H1 (cell line): ENCODE results near the gene BOLA3. TPM values are rescaled to one million over a fixed set of nuclear protein-coding genes. Genes with fewer than 3 reads are reported as not detected.

ENCODE experiments used
- CTCF ChIA-PET: fragments of 300-600 bp; sonication (Branson Sonifier 250); formaldehyde crosslinking; loops from one replicate; lab custom pipeline; 2021; ENCODE audit not compliant: partially characterized antibody; lab: Charles Lee
- POLR2A ChIA-PET: fragments of 300-600 bp; sonication (Branson Sonifier 250); formaldehyde crosslinking; loops from one replicate; lab custom pipeline; 2021; ENCODE audit warnings: inconsistent platforms; ENCODE audit not compliant: partially characterized antibody; lab: Charles Lee
- DNase-seq, 2 experiments: peaks; one replicate each; pipeline versions ENCODE4 v3.0.0 to v3.0.0-alpha.2; 2010 to 2022; ENCODE audit warnings: low spot score in 2 of 2, low read depth in 1 of 2, mixed read lengths in 1 of 2
- FAIRE-seq: peaks from 2 replicates; lab custom pipeline; 2011; peaks lifted over from hg19 to GRCh38; lab: Jason Lieb, UNC
- H2AFZ ChIP-seq: 2 replicates; pipeline ENCODE4 v1.8.1; 2012; ENCODE audit warnings: low read length, inconsistent platforms
- H2AK5ac ChIP-seq: 2 replicates; pipeline ENCODE4 v1.6.1; 2013; ENCODE audit warnings: low read depth, low read length
- H2BK120ac ChIP-seq: replicated peaks from 2 replicates; pipeline ENCODE3; 2013; ENCODE audit warnings: low read depth, low read length, inconsistent platforms
- H2BK12ac ChIP-seq: 2 replicates; pipeline ENCODE4 v1.6.1; 2013; ENCODE audit warnings: low read depth, low read length
- H2BK15ac ChIP-seq: 2 replicates; pipeline ENCODE4 v1.6.1; 2013; ENCODE audit warnings: low read length
- H2BK20ac ChIP-seq: 2 replicates; pipeline ENCODE4 v1.6.1; 2013; ENCODE audit warnings: low read length
- H2BK5ac ChIP-seq: 2 replicates; pipeline ENCODE4 v1.6.1; 2013; ENCODE audit warnings: low read depth, low read length
- H3K14ac ChIP-seq: 2 replicates; pipeline ENCODE4 v1.6.1; 2013; ENCODE audit warnings: inconsistent platforms; ENCODE audit not compliant: insufficient read length
- H3K18ac ChIP-seq: 2 replicates; pipeline ENCODE4 v1.6.1; 2013; ENCODE audit warnings: low read length; ENCODE audit errors: extremely low read depth
- H3K23ac ChIP-seq: 2 replicates; pipeline ENCODE4 v1.6.1; 2013; ENCODE audit warnings: inconsistent platforms; ENCODE audit not compliant: insufficient read length
- H3K23me2 ChIP-seq: 2 replicates; pipeline ENCODE4 v1.6.1; 2013; ENCODE audit warnings: low read depth, low read length
- H3K27ac ChIP-seq: 2 replicates; pipeline ENCODE4 v1.6.1; 2011; ENCODE audit warnings: low read depth, low read length, inconsistent platforms
- H3K27me3 ChIP-seq, 4 experiments: replicated peaks in 1 of 4; 1 replicate in 1 of 4; 2 replicates in 3 of 4; pipeline versions ENCODE4 v1.6.1 to v1.8.1; 2011 to 2013; ENCODE audit warnings: low read length in 3 of 4, mild to moderate bottlenecking in 3 of 4, inconsistent platforms in 2 of 4, mixed read lengths in 2 of 4, moderate library complexity in 1 of 4; ENCODE audit not compliant: control insufficient read depth in 3 of 4, insufficient read depth in 3 of 4; ENCODE audit errors: extremely low read depth in 1 of 4
- H3K36me3 ChIP-seq, 4 experiments: 2 replicates each; pipeline versions ENCODE4 v1.6.1 to v1.8.1; 2011 to 2013; ENCODE audit warnings: mild to moderate bottlenecking in 4 of 4, low read length in 3 of 4, moderate library complexity in 2 of 4, control low read depth in 1 of 4, inconsistent platforms in 1 of 4; ENCODE audit not compliant: insufficient read depth in 4 of 4, control insufficient read depth in 2 of 4
- H3K4ac ChIP-seq: replicated peaks from 2 replicates; pipeline ENCODE3; 2013; ENCODE audit warnings: low read length, low read depth, mixed read lengths, inconsistent platforms; ENCODE audit not compliant: insufficient read length
- H3K4me1 ChIP-seq, 4 experiments: replicated peaks in 1 of 4; 1 replicate in 1 of 4; 2 replicates in 3 of 4; pipeline versions ENCODE4 v1.6.1 to v1.8.1; 2011 to 2013; ENCODE audit warnings: low read length in 3 of 4, inconsistent platforms in 2 of 4, mixed read lengths in 1 of 4; ENCODE audit not compliant: insufficient read depth in 4 of 4, control insufficient read depth in 3 of 4
- H3K4me2 ChIP-seq, 2 experiments: 2 replicates each; pipeline versions ENCODE4 v1.6.1 to v1.8.1; 2011 to 2013; ENCODE audit warnings: low read depth in 2 of 2, low read length in 2 of 2, control low read depth in 1 of 2, inconsistent platforms in 1 of 2, mild to moderate bottlenecking in 1 of 2; ENCODE audit not compliant: insufficient read depth in 1 of 2
- H3K4me3 ChIP-seq, 4 experiments: fragments of 200-600, 300-600 bp in 1 of 4; sonication (generic), shearing (Covaris generic), sonication (Bioruptor Twin) in 1 of 4; 2 replicates each; pipeline versions ENCODE4 v1.5.1 to v1.8.1; 2011 to 2016; ENCODE audit warnings: low read length in 4 of 4, low read depth in 3 of 4, control low read depth in 2 of 4, inconsistent platforms in 2 of 4, mild to moderate bottlenecking in 2 of 4, mixed read lengths in 1 of 4, moderate library complexity in 1 of 4; ENCODE audit not compliant: insufficient read depth in 2 of 4; ENCODE audit errors: extremely low read depth in 1 of 4
- H3K56ac ChIP-seq: replicated peaks from 2 replicates; pipeline ENCODE3; 2013; ENCODE audit warnings: low read depth, mild to moderate bottlenecking, mixed read lengths, low read length, inconsistent platforms; ENCODE audit not compliant: insufficient read length
- H3K79me1 ChIP-seq: 2 replicates; pipeline ENCODE4 v1.6.1; 2013; ENCODE audit warnings: low read depth, low read length, control low read depth
- H3K79me2 ChIP-seq, 2 experiments: 2 replicates each; pipeline versions ENCODE4 v1.6.1 to v1.8.1; 2012 to 2013; ENCODE audit warnings: low read length in 2 of 2, mild to moderate bottlenecking in 2 of 2, inconsistent platforms in 1 of 2; ENCODE audit not compliant: insufficient read depth in 2 of 2, control insufficient read depth in 1 of 2
- H3K9ac ChIP-seq, 4 experiments: replicated peaks in 1 of 4; 1 replicate in 1 of 4; 2 replicates in 3 of 4; pipeline versions ENCODE4 v1.6.1 to v1.8.1; 2011 to 2013; ENCODE audit warnings: low read depth in 3 of 4, low read length in 3 of 4, control low read depth in 2 of 4, mild to moderate bottlenecking in 2 of 4, moderate library complexity in 2 of 4, inconsistent platforms in 1 of 4; ENCODE audit errors: extremely low read depth in 1 of 4
- H3K9me3 ChIP-seq, 2 experiments: 2 replicates each; pipeline versions ENCODE4 v1.6.1 to v1.8.1; 2012 to 2013; ENCODE audit warnings: mild to moderate bottlenecking in 2 of 2, moderate library complexity in 2 of 2, control low read depth in 1 of 2, inconsistent platforms in 1 of 2, low read depth in 1 of 2, low read length in 1 of 2, mixed read lengths in 1 of 2; ENCODE audit not compliant: insufficient read depth in 2 of 2
- H4K20me1 ChIP-seq, 2 experiments: replicated peaks in 1 of 2; 2 replicates each; pipeline versions ENCODE3 to v1.8.1; 2011 to 2013; ENCODE audit warnings: inconsistent platforms in 2 of 2, low read length in 2 of 2, mild to moderate bottlenecking in 1 of 2; ENCODE audit not compliant: insufficient read depth in 2 of 2, control insufficient read depth in 1 of 2
- H4K5ac ChIP-seq: 2 replicates; pipeline ENCODE4 v1.6.1; 2013; ENCODE audit warnings: low read length, low read depth, mixed read lengths, inconsistent platforms; ENCODE audit not compliant: insufficient read length
- H4K8ac ChIP-seq: 2 replicates; pipeline ENCODE4 v1.8.0; 2013; ENCODE audit warnings: mild to moderate bottlenecking, moderate library complexity, low read length, inconsistent platforms; ENCODE audit not compliant: insufficient read depth; ENCODE audit errors: extremely low read depth
- H4K91ac ChIP-seq: replicated peaks from 2 replicates; pipeline ENCODE3; 2013; ENCODE audit warnings: low read length, mixed read lengths, inconsistent platforms; ENCODE audit not compliant: insufficient read length
- CBX8 ChIP-seq: fragments of 300-800, 300-1000 bp; sonication (generic); IDR thresholded peaks from 2 replicates; pipeline ENCODE4 v1.7.1; 2016; ENCODE audit warnings: low read depth, low read length, borderline replicate concordance
- CHD2 ChIP-seq: IDR thresholded peaks from 2 replicates; pipeline ENCODE4 v1.6.1; 2012; ENCODE audit warnings: low read length, improper control_type of control experiment
- CREB1 ChIP-seq: IDR thresholded peaks from 2 replicates; pipeline ENCODE4 v1.6.1; 2012; ENCODE audit warnings: inconsistent platforms
- EP300 ChIP-seq, 2 experiments: IDR thresholded peaks; 1 replicate in 1 of 2; 2 replicates in 1 of 2; pipeline ENCODE4 v1.6.1; 2011 to 2012; ENCODE audit warnings: low read depth in 2 of 2, low read length in 2 of 2, mild to moderate bottlenecking in 2 of 2, borderline replicate concordance in 1 of 2, inconsistent platforms in 1 of 2, moderate library complexity in 1 of 2
- HDAC2 ChIP-seq, 2 experiments: fragments of 300-600 bp in 1 of 2; sonication (generic) in 1 of 2; IDR thresholded peaks; 2 replicates each; pipeline ENCODE4 v1.6.1; 2011 to 2012; ENCODE audit warnings: low read depth in 2 of 2, low read length in 2 of 2, mild to moderate bottlenecking in 2 of 2, moderate library complexity in 2 of 2, borderline replicate concordance in 1 of 2, inconsistent platforms in 1 of 2
- JUND ChIP-seq: IDR thresholded peaks from 2 replicates; pipeline ENCODE4 v1.6.1; 2011; ENCODE audit warnings: mild to moderate bottlenecking, improper control_type of control experiment, low read length
- POU5F1 ChIP-seq: IDR thresholded peaks from 2 replicates; pipeline ENCODE4 v1.6.1; 2011; ENCODE audit warnings: low read depth, mild to moderate bottlenecking, low read length, moderate library complexity
- RAD21 ChIP-seq, 2 experiments: IDR thresholded peaks in 1 of 2; conservative IDR thresholded peaks in 1 of 2; 2 replicates each; pipeline ENCODE4 v1.6.1; 2011; ENCODE audit warnings: low read depth in 2 of 2, low read length in 2 of 2, improper control_type of control experiment in 1 of 2, inconsistent platforms in 1 of 2, mild to moderate bottlenecking in 1 of 2, moderate library complexity in 1 of 2
- RFX5 ChIP-seq: IDR thresholded peaks from 2 replicates; pipeline ENCODE4 v1.6.1; 2011; ENCODE audit warnings: low read depth, low read length, improper control_type of control experiment, borderline replicate concordance
- RXRA ChIP-seq: IDR thresholded peaks from 2 replicates; pipeline ENCODE4 v1.6.1; 2011; ENCODE audit warnings: low read depth, mild to moderate bottlenecking, low read length, moderate library complexity; ENCODE audit not compliant: insufficient read depth
- SP4 ChIP-seq: IDR thresholded peaks from 2 replicates; pipeline ENCODE4 v1.6.1; 2012; ENCODE audit warnings: low read length, inconsistent platforms
- WGBS, 2 experiments: shearing (Covaris generic) in 1 of 2; methylation state at CpG; one replicate each; pipeline versions ENCODE4 v1.1.6 to v1.1.7; 2013 to 2015; ENCODE audit warnings: low lambda C conversion rate in 2 of 2, mixed read lengths in 2 of 2, inconsistent platforms in 1 of 2, low coverage in 1 of 2, missing lambda C conversion rate in 1 of 2; ENCODE audit not compliant: insufficient replicate concordance in 2 of 2, insufficient coverage in 1 of 2, insufficient read length in 1 of 2; ENCODE audit errors: extremely low coverage in 1 of 2, missing lambda C conversion rate in 1 of 2; 5-methylcytosine and 5-hydroxymethylcytosine counted together
- polyA plus RNA-seq, 7 experiments: library from polyadenylated mRNA; depleted of rRNA in 3 of 7; stranded (reverse) in 5 of 7; unstranded in 2 of 7; fragments of >200 nt in 5 of 7; fragments of 200-250 nt in 2 of 7; gene quantifications; 1 replicate in 5 of 7; 2 replicates in 1 of 7; 4 replicates in 1 of 7; pipeline versions ENCODE4 v1.2.1 to v1.2.3, GENCODE V29; 2011 to 2013; ENCODE audit warnings: missing spikeins in 2 of 7, mixed read lengths in 2 of 7
- total RNA-seq: library from RNA; stranded (reverse); fragmentation: NEBNext Ultra II Directional; extraction: Animal tissue kit (Norgen Biotek cat#: 25700); gene quantifications from 2 replicates; pipeline ENCODE4 v1.2.1, GENCODE V29; 2021

BOLA3 gene
- total and polyA plus RNA-seq, 2 of the 8 experiments (the other 6 are each of a cell fraction or from before 2014, with no cell fraction given): 46.1 to 67.3 TPM

GRCh38 chr2:74155830-74156229, 8.1 kb upstream of the BOLA3 start:
- H3K4me2 ChIP-seq: no peak overlapping the region
- no peak overlapping the region for H2BK120ac ChIP-seq
- POLR2A ChIA-PET: interaction anchor here (1.5 to 68.3 kb wide), 2 partner anchors 11 to 53 kb away, joined by 4 to 2699 read pairs; partner anchors contain the start of genes MOB1A and MTHFD2
- CTCF ChIA-PET: interaction anchor here (0.6 to 1.4 kb wide), 2 partner anchors 9 to 49 kb away, joined by 3 to 5 read pairs; no protein-coding TSS in a partner anchor
- H4K5ac ChIP-seq: no peak overlapping the region
- no peaks in the 10 kb centered on the region for H3K79me1 ChIP-seq
- no peaks in the 10 kb centered on the region for H3K4me1 ChIP-seq
- no peaks in the 10 kb centered on the region for H3K9me3 ChIP-seq
- no peak overlapping the region for H3K23ac ChIP-seq
- no peak overlapping the region for H3K9ac ChIP-seq
- H2BK12ac ChIP-seq: no peak overlapping the region
- no peaks in the 10 kb centered on the region for H3K23me2 ChIP-seq
- H2AK5ac ChIP-seq: no peak overlapping the region
- DNase-seq (no peak), FAIRE-seq (no peak)
- H3K4me3 ChIP-seq: no peak overlapping the region
- no peak overlapping the region for H3K14ac ChIP-seq
- no peak overlapping the region for H4K8ac ChIP-seq
- H3K18ac ChIP-seq: no peak overlapping the region
- no peaks in the 10 kb centered on the region for H3K79me2 ChIP-seq
- H3K27me3 ChIP-seq: no peaks in the 10 kb centered on the region
- H2AFZ ChIP-seq: no peak overlapping the region
- no peak overlapping the region for H2BK15ac ChIP-seq
- H2BK5ac ChIP-seq: no peak overlapping the region
- H3K4ac ChIP-seq: no peak overlapping the region
- no peak overlapping the region for H2BK20ac ChIP-seq
- H3K36me3 ChIP-seq: peaks cover 11 to 73% (median 37%) of the 10 kb centered on the region in 4 experiments
- no peak overlapping the region for H3K27ac ChIP-seq
- no peak overlapping the region for H3K56ac ChIP-seq
- 94% methylated on average over 3 of the region's 3 CpGs; no CpG with 5 or more reads in 1 of the 2 experiments for whole genome bisulfite sequencing, 2 experiments
- no peak overlapping the region for H4K91ac ChIP-seq
- H4K20me1 ChIP-seq: peaks cover 0 to 3% of the 10 kb centered on the region in 2 experiments
- TF ChIP-seq RAD21 (IDR thresholded peaks at IDR 0.05 in 1 of 2, conservative IDR thresholded peaks at IDR 0.05 in 1 of 2; ENCODE audit: low read depth in 2 of 2, low read length in 2 of 2) (no peak), RFX5 (no peak), POU5F1 (no peak), CBX8 (no peak), RXRA (no peak), HDAC2 (IDR thresholded peaks at IDR 0.05; ENCODE audit: borderline replicate concordance in 1 of 2, low read depth in 2 of 2, low read length in 2 of 2) (no peak), CHD2 (no peak), SP4 (no peak), JUND (no peak), EP300 (IDR thresholded peaks at IDR 0.05; ENCODE audit: borderline replicate concordance in 1 of 2, low read depth in 2 of 2, low read length in 2 of 2) (no peak), CREB1 (no peak)
